H9 (cell line): ENCODE results near the gene IWS1. TPM values are rescaled to one million over a fixed set of nuclear protein-coding genes. Genes with fewer than 3 reads are reported as not detected.

Experiments
- DNase-seq: peaks from one replicate; pipeline ENCODE4 v3.0.0-alpha.2; 2017
- H2AFZ ChIP-seq: one replicate; pipeline ENCODE4 v1.6.1; 2013; ENCODE audit warnings: mild to moderate bottlenecking, low read length, control low read depth, moderate library complexity
- H2AK5ac ChIP-seq: 2 replicates; pipeline ENCODE4 v1.6.1; 2013; ENCODE audit warnings: low read length, control low read depth, mixed read lengths; ENCODE audit not compliant: insufficient read length
- H2BK120ac ChIP-seq: one replicate; pipeline ENCODE4 v1.6.1; 2013; ENCODE audit warnings: low read depth, mild to moderate bottlenecking, low read length, control low read depth, inconsistent platforms; ENCODE audit not compliant: poor library complexity, severe bottlenecking
- H2BK12ac ChIP-seq: 2 replicates; pipeline ENCODE4 v1.6.1; 2013; ENCODE audit warnings: low read length, control low read depth, mixed read lengths, low read depth; ENCODE audit not compliant: insufficient read length
- H2BK15ac ChIP-seq: 2 replicates; pipeline ENCODE4 v1.6.1; 2013; ENCODE audit warnings: low read depth, low read length, control low read depth
- H2BK20ac ChIP-seq: one replicate; pipeline ENCODE4 v1.6.1; 2013; ENCODE audit warnings: low read depth, mild to moderate bottlenecking, low read length, control low read depth, inconsistent platforms; ENCODE audit not compliant: poor library complexity, severe bottlenecking
- H2BK5ac ChIP-seq: 2 replicates; pipeline ENCODE4 v1.6.1; 2013; ENCODE audit warnings: low read length, control low read depth, mixed read lengths; ENCODE audit not compliant: insufficient read length
- H3K14ac ChIP-seq: 2 replicates; pipeline ENCODE4 v1.6.1; 2013; ENCODE audit warnings: low read length, control low read depth; ENCODE audit not compliant: insufficient read depth
- H3K18ac ChIP-seq: 2 replicates; pipeline ENCODE4 v1.6.1; 2013; ENCODE audit warnings: low read depth, mild to moderate bottlenecking, mixed read lengths, low read length, control low read depth; ENCODE audit not compliant: insufficient read length
- H3K23ac ChIP-seq: 2 replicates; pipeline ENCODE4 v1.6.1; 2013; ENCODE audit warnings: low read length, control low read depth, mixed read lengths, low read depth; ENCODE audit not compliant: insufficient read length
- H3K23me2 ChIP-seq: 2 replicates; pipeline ENCODE4 v1.6.1; 2013; ENCODE audit warnings: low read depth, mild to moderate bottlenecking, mixed read lengths, low read length, control low read depth; ENCODE audit not compliant: insufficient read length, poor library complexity, severe bottlenecking
- H3K27ac ChIP-seq: 2 replicates; pipeline ENCODE4 v1.5.1; 2013; ENCODE audit warnings: low read length, control low read depth, mixed read lengths, low read depth; ENCODE audit not compliant: insufficient read length
- H3K27me3 ChIP-seq: 2 replicates; pipeline ENCODE4 v1.6.1; 2013; ENCODE audit warnings: low read length, control low read depth, inconsistent platforms; ENCODE audit not compliant: insufficient read depth
- H3K4ac ChIP-seq: 2 replicates; pipeline ENCODE4 v1.6.1; 2013; ENCODE audit warnings: low read depth, mild to moderate bottlenecking, control low read depth, inconsistent platforms, low read length, moderate library complexity
- H3K4me1 ChIP-seq: 2 replicates; pipeline ENCODE4 v1.6.1; 2013; ENCODE audit warnings: low read length, control low read depth, inconsistent platforms; ENCODE audit not compliant: insufficient read depth
- H3K4me2 ChIP-seq: 2 replicates; pipeline ENCODE4 v1.6.1; 2013; ENCODE audit warnings: low read length, control low read depth, mixed read lengths; ENCODE audit not compliant: insufficient read length, insufficient read depth
- H3K56ac ChIP-seq: 2 replicates; pipeline ENCODE4 v1.6.1; 2013; ENCODE audit warnings: low read depth, mild to moderate bottlenecking, mixed read lengths, low read length, control low read depth; ENCODE audit not compliant: insufficient read length
- H3K79me1 ChIP-seq: 2 replicates; pipeline ENCODE4 v1.6.1; 2013; ENCODE audit warnings: low read depth, mild to moderate bottlenecking, moderate library complexity, low read length, control low read depth, inconsistent platforms; ENCODE audit not compliant: insufficient read depth, poor library complexity, severe bottlenecking
- H3K79me2 ChIP-seq: 2 replicates; pipeline ENCODE4 v1.6.1; 2013; ENCODE audit warnings: low read length, control low read depth, inconsistent platforms; ENCODE audit not compliant: insufficient read depth
- H3K9ac ChIP-seq: 2 replicates; pipeline ENCODE4 v1.6.1; 2013; ENCODE audit warnings: low read length, control low read depth, mixed read lengths; ENCODE audit not compliant: insufficient read length; ENCODE audit errors: extremely low read depth
- H3K9me3 ChIP-seq: one replicate; pipeline ENCODE4 v1.6.1; 2013; ENCODE audit warnings: low read depth, low read length, inconsistent platforms; ENCODE audit not compliant: control insufficient read depth
- H3T11ph ChIP-seq: one replicate; pipeline ENCODE4 v1.6.1; 2013; ENCODE audit warnings: mild to moderate bottlenecking, low read length, control low read depth, inconsistent platforms
- H4K20me1 ChIP-seq: one replicate; pipeline ENCODE4 v1.6.1; 2013; ENCODE audit not compliant: control insufficient read depth, insufficient read length, insufficient read depth
- H4K5ac ChIP-seq: 2 replicates; pipeline ENCODE4 v1.6.1; 2013; ENCODE audit warnings: low read depth, mild to moderate bottlenecking, mixed read lengths, low read length, control low read depth; ENCODE audit not compliant: insufficient read length
- H4K8ac ChIP-seq: replicated peaks from 2 replicates; pipeline ENCODE4 v1.6.1; 2013; ENCODE audit warnings: low read length, control low read depth, mixed read lengths, low read depth; ENCODE audit not compliant: insufficient read length
- H4K91ac ChIP-seq: 2 replicates; pipeline ENCODE4 v1.6.1; 2013; ENCODE audit warnings: low read depth, mild to moderate bottlenecking, moderate library complexity, mixed read lengths, low read length, control low read depth; ENCODE audit not compliant: insufficient read length
- H3K27ac Mint-ChIP-seq, 3 experiments: 2 replicates in 2 of 3; 3 replicates in 1 of 3; pipeline ENCODE4 v1.8.0; 2020 to 2021; ENCODE audit warnings: mixed read lengths in 3 of 3, mild to moderate bottlenecking in 1 of 3, moderate library complexity in 1 of 3
- H3K27me3 Mint-ChIP-seq: 2 replicates; pipeline ENCODE4 v1.8.0; 2021; ENCODE audit warnings: low read depth, mild to moderate bottlenecking, moderate library complexity, mixed read lengths
- H3K36me3 Mint-ChIP-seq, 3 experiments: 2 replicates in 2 of 3; 3 replicates in 1 of 3; pipeline ENCODE4 v1.8.0; 2020 to 2021; ENCODE audit warnings: low read depth in 3 of 3, mixed read lengths in 3 of 3; ENCODE audit not compliant: insufficient read depth in 1 of 3
- H3K4me1 Mint-ChIP-seq, 2 experiments: 2 replicates each; pipeline ENCODE4 v1.8.0; 2020; ENCODE audit warnings: mixed read lengths in 2 of 2
- H3K4me3 Mint-ChIP-seq, 2 experiments: 2 replicates in 1 of 2; 3 replicates in 1 of 2; pipeline ENCODE4 v1.8.0; 2020 to 2021; ENCODE audit warnings: mild to moderate bottlenecking in 2 of 2, mixed read lengths in 2 of 2, moderate library complexity in 1 of 2
- H3K9me3 Mint-ChIP-seq, 2 experiments: 2 replicates in 1 of 2; 3 replicates in 1 of 2; pipeline ENCODE4 v1.8.0; 2020; ENCODE audit warnings: mild to moderate bottlenecking in 2 of 2, mixed read lengths in 2 of 2, moderate library complexity in 1 of 2
- WGBS: extraction: QIAGEN DNeasy Blood & Tissue Kit; methylation state at CpG from one replicate; pipeline ENCODE4 v1.1.7; 2013; ENCODE audit warnings: missing lambda C conversion rate, low lambda C conversion rate, mixed read lengths; ENCODE audit not compliant: insufficient read length; ENCODE audit errors: extremely low coverage; 5-methylcytosine and 5-hydroxymethylcytosine counted together
- total RNA-seq: library from RNA; stranded (reverse); gene quantifications from 2 replicates; pipeline ENCODE4 v1.2.1, GENCODE V29; 2021
- TF ChIP-seq, protein P1 (sequence below): fragments of 200-600 bp; sonication (generic); conservative IDR thresholded peaks from 3 replicates; pipeline ENCODE4 v1.8.0; 2021; ENCODE audit warnings: antibody characterized with exemption, mild to moderate bottlenecking

The IWS1 gene
- total RNA-seq, 1 experiment from 2014 or later: 66.2 TPM

- WGBS: no CpG with 5 or more reads among the region's 17 CpGs
- no peak overlapping the region for H2BK15ac ChIP-seq
- H4K5ac ChIP-seq: no peak overlapping the region
- TF ChIP-seq, protein P1, sequence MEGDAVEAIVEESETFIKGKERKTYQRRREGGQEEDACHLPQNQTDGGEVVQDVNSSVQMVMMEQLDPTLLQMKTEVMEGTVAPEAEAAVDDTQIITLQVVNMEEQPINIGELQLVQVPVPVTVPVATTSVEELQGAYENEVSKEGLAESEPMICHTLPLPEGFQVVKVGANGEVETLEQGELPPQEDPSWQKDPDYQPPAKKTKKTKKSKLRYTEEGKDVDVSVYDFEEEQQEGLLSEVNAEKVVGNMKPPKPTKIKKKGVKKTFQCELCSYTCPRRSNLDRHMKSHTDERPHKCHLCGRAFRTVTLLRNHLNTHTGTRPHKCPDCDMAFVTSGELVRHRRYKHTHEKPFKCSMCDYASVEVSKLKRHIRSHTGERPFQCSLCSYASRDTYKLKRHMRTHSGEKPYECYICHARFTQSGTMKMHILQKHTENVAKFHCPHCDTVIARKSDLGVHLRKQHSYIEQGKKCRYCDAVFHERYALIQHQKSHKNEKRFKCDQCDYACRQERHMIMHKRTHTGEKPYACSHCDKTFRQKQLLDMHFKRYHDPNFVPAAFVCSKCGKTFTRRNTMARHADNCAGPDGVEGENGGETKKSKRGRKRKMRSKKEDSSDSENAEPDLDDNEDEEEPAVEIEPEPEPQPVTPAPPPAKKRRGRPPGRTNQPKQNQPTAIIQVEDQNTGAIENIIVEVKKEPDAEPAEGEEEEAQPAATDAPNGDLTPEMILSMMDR: no peak
- no peak overlapping the region for H2BK5ac ChIP-seq
- H2BK20ac ChIP-seq: no peak overlapping the region
- H3K14ac ChIP-seq: no peak overlapping the region
- DNase-seq: peak; percentile 24
- H4K91ac ChIP-seq: no peak overlapping the region
- no peaks in the 10 kb centered on the region; a peak in 1 of 7 replicates for H3K36me3 Mint-ChIP-seq
- H2BK120ac ChIP-seq: no peak overlapping the region
- H3K79me1 ChIP-seq: no peaks in the 10 kb centered on the region
- H3K4me3 Mint-ChIP-seq: no peak overlapping the region
- H2AK5ac ChIP-seq: no peak overlapping the region
- H3K9ac ChIP-seq: no peak overlapping the region
- no peaks in the 10 kb centered on the region for H3K9me3 Mint-ChIP-seq
- no peaks in the 10 kb centered on the region; the same call in 1 of the 2 replicates for H3K27me3 Mint-ChIP-seq
- H3K4me1 Mint-ChIP-seq: peaks cover 8 to 12% of the 10 kb centered on the region in 2 experiments
- H3K27me3 ChIP-seq: no peaks in the 10 kb centered on the region
- no peak overlapping the region for H4K8ac ChIP-seq
- no peaks in the 10 kb centered on the region for H3K4me1 ChIP-seq
- no peaks in the 10 kb centered on the region for H4K20me1 ChIP-seq
- no peak overlapping the region for H3T11ph ChIP-seq
- no peak overlapping the region for H3K4me2 ChIP-seq
- H3K79me2 ChIP-seq: no peaks in the 10 kb centered on the region
- H3K23me2 ChIP-seq: no peaks in the 10 kb centered on the region
- no peak overlapping the region for H3K27ac ChIP-seq
- no peak overlapping the region for H3K4ac ChIP-seq
- H3K23ac ChIP-seq: no peak overlapping the region
- no peak overlapping the region for H3K18ac ChIP-seq
- no peaks in the 10 kb centered on the region for H3K9me3 ChIP-seq
- H3K27ac Mint-ChIP-seq: no peak overlapping the region
- H3K56ac ChIP-seq: no peak overlapping the region
- no peak overlapping the region for H2BK12ac ChIP-seq
- no peak overlapping the region for H2AFZ ChIP-seq
Observed at GRCh38 chr2:127573771-127574170, 47.5 kb upstream of the IWS1 start.
